ENCODE measurements around the gene METTL6. TPM values are rescaled to one million over a fixed set of nuclear protein-coding genes. Genes with fewer than 3 reads are reported as not detected.
"Not testable (repeated sequence)": the region's sequence is repeated elsewhere in the genome, so short reads cannot be mapped to it uniquely, and the experiment has no call there.

METTL6 gene
- total and polyA plus RNA-seq, 10 of the 15 experiments (the other 5 are each of a cell fraction or from before 2014, with no cell fraction given), result 13.8 to 29.6 (median 20.8) TPM

GRCh38 chr3:15458212-15458780 is 31.0 kb upstream of the METTL6 start (continued):
- TF ChIP-seq HSF1 (IDR thresholded peaks at IDR 0.05; ENCODE audit: low read depth, low read length) (no peak), ATF7 (IDR thresholded peaks at IDR 0.05; ENCODE audit: low read depth) (no peak), TARDBP (IDR thresholded peaks at IDR 0.05; ENCODE audit: borderline replicate concordance) (no peak), SMAD1 (IDR thresholded peaks at IDR 0.05; ENCODE audit: low read depth, partially characterized antibody) (no peak), ZBED1 (IDR thresholded peaks at IDR 0.05; ENCODE audit: borderline replicate concordance) (no peak), USF1 (IDR thresholded peaks at IDR 0.05; ENCODE audit: borderline replicate concordance, extremely low read length, insufficient read depth, low read depth, low read length) (no peak), NFXL1 (IDR thresholded peaks at IDR 0.05; ENCODE audit: borderline replicate concordance) (no peak)

GRCh38 chr3:15456915-15457314 is 29.6 kb upstream of the METTL6 start:
- H3K9me3 ChIP-seq (replicated peaks; ENCODE audit: control insufficient read depth, insufficient read depth, low read length); H3K36me3 ChIP-seq (ENCODE audit: control insufficient read depth in 2 of 2, insufficient read depth in 2 of 2, low read length in 1 of 2); H3K27ac ChIP-seq (ENCODE audit: control insufficient read depth, insufficient read depth); H3K4me1 ChIP-seq (ENCODE audit: control insufficient read depth, insufficient read depth, low read length); ATAC-seq; POLR2A ChIA-PET; H3K27me3 ChIP-seq (replicated peaks in 1 of 2; ENCODE audit: control insufficient read depth in 2 of 2, insufficient read depth in 2 of 2, low read length in 1 of 2); FAIRE-seq; intact Hi-C loops (cut with micrococcal nuclease; ENCODE audit: unreplicated experiment); CTCF ChIA-PET; H3K4me2 ChIP-seq (ENCODE audit: control insufficient read depth, insufficient read depth); H4K20me1 ChIP-seq (ENCODE audit: control insufficient read depth, insufficient read depth); BruUV-seq (replicated peaks); in situ Hi-C loops (cut with MboI); H3K79me2 ChIP-seq (ENCODE audit: control insufficient read depth, insufficient read depth, low read length); H3K4me3 ChIP-seq; RAD21 ChIA-PET (ENCODE audit: unreplicated experiment); H2AFZ ChIP-seq (ENCODE audit: control insufficient read depth, low read depth, low read length); SMC1A ChIA-PET (ENCODE audit: uncharacterized antibody, unreplicated experiment); H3K9ac ChIP-seq (ENCODE audit: control insufficient read depth, insufficient read depth, low read length); DNase-seq (ENCODE audit: low read depth, low spot score): not testable (repeated sequence)
- 60% methylated on average over 10 of the region's 10 CpGs for WGBS (ENCODE audit: insufficient coverage, insufficient replicate concordance, low lambda C conversion rate, missing lambda C conversion rate)
